Esophagus muscularis mucosa (tissue), 3 donors: ENCODE results near the gene ANKRD60.

Source experiments
- CTCF ChIP-seq, 3 experiments: fragments of 200-600 bp in 2 of 3; fragments of 450-650 bp in 1 of 3; sonication (generic) in 2 of 3; IDR thresholded peaks; one replicate each; pipeline ENCODE4 v1.5.1; 2017 to 2019; ENCODE audit warnings: antibody characterized with exemption in 3 of 3, mild to moderate bottlenecking in 2 of 3, moderate library complexity in 1 of 3
- POLR2A ChIP-seq: fragments of 450-650 bp; IDR thresholded peaks from one replicate; pipeline ENCODE4 v1.6.1; 2017; ENCODE audit warnings: antibody characterized with exemption, moderate library complexity, mild to moderate bottlenecking, low read depth

GRCh38 chr20:58184984-58185383, 43.5 kb downstream of the ANKRD60 start:
- TF ChIP-seq CTCF (IDR thresholded peaks at IDR 0.05) (no peak), POLR2A (no peak)
